SK-N-SH (cell line): Measurements from ENCODE around the gene CRYBA2. TPM values are rescaled to one million over a fixed set of nuclear protein-coding genes. Genes with fewer than 3 reads are reported as not detected.

Experiments
- CTCF ChIA-PET: fragments of 300-600, 350-600 bp; formaldehyde crosslinking; extraction: SDS; loops from one replicate; lab custom pipeline; 2021; lab: Yijun Ruan, JAX
- POLR2A ChIA-PET: fragments of 350-600 bp; sonication (Branson Sonifier 250); formaldehyde crosslinking; extraction: SDS; loops from one replicate; lab custom pipeline; 2020; ENCODE audit warnings: antibody characterized with exemption, inconsistent platforms; lab: Yijun Ruan, JAX
- DNase-seq: peaks from one replicate; pipeline ENCODE4 v3.0.0; 2012
- H2AFZ ChIP-seq: fragments of 200-600 bp; sonication (generic); 2 replicates; pipeline ENCODE4 v1.8.1; 2016; ENCODE audit warnings: antibody characterized with exemption, mild to moderate bottlenecking, low read depth
- H3F3A ChIP-seq: fragments of 200-600 bp; sonication (generic); replicated peaks from 2 replicates; pipeline ENCODE3; 2016; ENCODE audit warnings: antibody characterized with exemption, mild to moderate bottlenecking; ENCODE audit not compliant: insufficient read depth
- H3K27ac ChIP-seq, 2 experiments: fragments of 200-500 bp in 1 of 2; fragments of 200-600 bp in 1 of 2; sonication (Bioruptor generic) in 1 of 2; sonication (generic), shearing (Covaris generic) in 1 of 2; 2 replicates each; pipeline versions ENCODE4 v1.5.1 to v1.6.1; 2014 to 2016; ENCODE audit warnings: low read depth in 2 of 2, inconsistent platforms in 1 of 2, low read length in 1 of 2, mild to moderate bottlenecking in 1 of 2, mixed read lengths in 1 of 2
- H3K27me3 ChIP-seq: fragments of 200-600 bp; sonication (generic), shearing (Covaris generic); 2 replicates; pipeline ENCODE4 v1.6.1; 2016; ENCODE audit warnings: mixed run types; ENCODE audit not compliant: insufficient read depth
- H3K36me3 ChIP-seq, 2 experiments: fragments of 200-500 bp in 1 of 2; fragments of 200-600 bp in 1 of 2; sonication (Bioruptor generic) in 1 of 2; sonication (generic) in 1 of 2; replicated peaks in 1 of 2; 2 replicates each; pipeline versions ENCODE3 to v1.5.1; 2014 to 2016; ENCODE audit warnings: low read length in 1 of 2, mild to moderate bottlenecking in 1 of 2; ENCODE audit not compliant: insufficient read depth in 2 of 2, control insufficient read depth in 1 of 2
- H3K4me1 ChIP-seq, 2 experiments: fragments of 200-500 bp in 1 of 2; fragments of 200-600 bp in 1 of 2; sonication (Bioruptor generic) in 1 of 2; sonication (generic), shearing (Covaris generic) in 1 of 2; 2 replicates each; pipeline versions ENCODE4 v1.5.1 to v1.6.1; 2014 to 2016; ENCODE audit warnings: low read depth in 1 of 2, low read length in 1 of 2, mixed run types in 1 of 2; ENCODE audit not compliant: insufficient read depth in 2 of 2, control insufficient read depth in 1 of 2
- H3K4me2 ChIP-seq: fragments of 200-600 bp; sonication (generic), shearing (Covaris generic); 2 replicates; pipeline ENCODE4 v1.6.1; 2017; ENCODE audit warnings: mixed run types
- H3K4me3 ChIP-seq, 2 experiments: fragments of 200-500 bp in 1 of 2; fragments of 200-600 bp in 1 of 2; sonication (Bioruptor generic) in 1 of 2; sonication (generic), shearing (Covaris generic) in 1 of 2; 2 replicates each; pipeline versions ENCODE4 v1.5.1 to v1.8.1; 2014 to 2016; ENCODE audit warnings: low read depth in 2 of 2, inconsistent platforms in 1 of 2, low read length in 1 of 2, mild to moderate bottlenecking in 1 of 2, mixed read lengths in 1 of 2, moderate library complexity in 1 of 2
- H3K79me2 ChIP-seq: fragments of 200-600 bp; sonication (generic); 2 replicates; pipeline ENCODE4 v1.8.1; 2017; ENCODE audit warnings: mild to moderate bottlenecking; ENCODE audit not compliant: insufficient read depth
- H3K9ac ChIP-seq: fragments of 200-600 bp; sonication (generic); 2 replicates; pipeline ENCODE4 v1.6.1; 2017; ENCODE audit warnings: mixed run types
- H3K9me2 ChIP-seq: fragments of 200-600 bp; sonication (generic); 2 replicates; pipeline ENCODE4 v1.6.1; 2017; ENCODE audit warnings: mixed run types
- H3K9me3 ChIP-seq: fragments of 200-600 bp; sonication (generic); 2 replicates; pipeline ENCODE4 v1.6.1; 2017; ENCODE audit warnings: mixed run types, mild to moderate bottlenecking, moderate library complexity
- H4K20me1 ChIP-seq: fragments of 200-600 bp; sonication (generic); 2 replicates; pipeline ENCODE4 v1.6.1; 2017; ENCODE audit warnings: mild to moderate bottlenecking, mixed run types; ENCODE audit not compliant: insufficient read depth
- CHD2 ChIP-seq: fragments of 150-350 bp; IDR thresholded peaks from 2 replicates; pipeline ENCODE4 v1.6.1; 2018; ENCODE audit warnings: low read length; ENCODE audit not compliant: partially characterized antibody
- ELF1 ChIP-seq: IDR thresholded peaks from 2 replicates; pipeline ENCODE4 v1.4.0; 2012
- GATA2 ChIP-seq: sonication (generic); formaldehyde crosslinking; IDR thresholded peaks from 2 replicates; pipeline ENCODE4 v1.5.0; 2020; ENCODE audit warnings: mild to moderate bottlenecking, missing genetic modification reagents
- JUND ChIP-seq: IDR thresholded peaks from 2 replicates; pipeline ENCODE4 v1.4.0; 2012
- MEF2A ChIP-seq: IDR thresholded peaks from 2 replicates; pipeline ENCODE4 v1.4.0; 2012; ENCODE audit warnings: low read depth, borderline replicate concordance
- MXI1 ChIP-seq: IDR thresholded peaks from 2 replicates; pipeline ENCODE4 v1.6.1; 2012; ENCODE audit warnings: mild to moderate bottlenecking, low read depth, low read length, improper control_type of control experiment
- NFIC ChIP-seq: IDR thresholded peaks from 2 replicates; pipeline ENCODE4 v1.4.0; 2012; ENCODE audit warnings: borderline replicate concordance
- NRF1 ChIP-seq: IDR thresholded peaks from 2 replicates; pipeline ENCODE4 v1.6.1; 2012; ENCODE audit warnings: low read depth, mild to moderate bottlenecking, low read length
- POLR2AphosphoS5 ChIP-seq: IDR thresholded peaks from 2 replicates; pipeline ENCODE4 v1.6.1; 2012; ENCODE audit warnings: low read depth, low read length
- RXRA ChIP-seq: IDR thresholded peaks from 2 replicates; pipeline ENCODE4 v1.4.0; 2012; ENCODE audit warnings: low read depth, mild to moderate bottlenecking, borderline replicate concordance
- SIN3A ChIP-seq: IDR thresholded peaks from 2 replicates; pipeline ENCODE4 v1.6.1; 2012; ENCODE audit warnings: low read depth, mild to moderate bottlenecking, low read length, moderate library complexity, borderline replicate concordance
- SMC3 ChIP-seq: IDR thresholded peaks from 2 replicates; pipeline ENCODE4 v1.6.1; 2012; ENCODE audit warnings: low read depth, low read length, improper control_type of control experiment
- TAF1 ChIP-seq: IDR thresholded peaks from 2 replicates; pipeline ENCODE4 v1.6.1; 2012; ENCODE audit warnings: low read depth, mild to moderate bottlenecking, low read length, moderate library complexity, borderline replicate concordance
- TEAD4 ChIP-seq: IDR thresholded peaks from 2 replicates; pipeline ENCODE4 v1.4.0; 2012; ENCODE audit warnings: mild to moderate bottlenecking, borderline replicate concordance; ENCODE audit not compliant: insufficient read depth
- WGBS: methylation state at CpG from one replicate; pipeline ENCODE4 v1.1.6; 2017; ENCODE audit warnings: low lambda C conversion rate; 5-methylcytosine and 5-hydroxymethylcytosine counted together
- polyA plus RNA-seq, 3 experiments: library from polyadenylated mRNA; depleted of rRNA; stranded (reverse); fragments of >200 nt; gene quantifications; 2 replicates each; pipeline ENCODE4 v1.2.3, GENCODE V29; 2012
- TF ChIP-seq, protein P1 (sequence below): IDR thresholded peaks from 2 replicates; pipeline ENCODE4 v1.4.0; 2012; ENCODE audit warnings: low read depth, borderline replicate concordance
- TF ChIP-seq, protein P2 (sequence below): IDR thresholded peaks from 2 replicates; pipeline ENCODE4 v1.4.0; 2012; ENCODE audit warnings: low read depth
- TF ChIP-seq, protein P3 (sequence below): fragments of 200-600 bp; sonication (generic); IDR thresholded peaks from 2 replicates; pipeline ENCODE4 v1.6.1; 2017; ENCODE audit warnings: antibody characterized with exemption, mild to moderate bottlenecking, moderate library complexity
- TF ChIP-seq, protein P4 (sequence below): IDR thresholded peaks from 2 replicates; pipeline ENCODE4 v1.6.1; 2012; ENCODE audit warnings: mild to moderate bottlenecking, low read depth, low read length, moderate library complexity

CRYBA2 gene
- polyA plus RNA-seq, 1 of the 3 experiments (the other 2 are of a cell fraction): not detected

DNA sequence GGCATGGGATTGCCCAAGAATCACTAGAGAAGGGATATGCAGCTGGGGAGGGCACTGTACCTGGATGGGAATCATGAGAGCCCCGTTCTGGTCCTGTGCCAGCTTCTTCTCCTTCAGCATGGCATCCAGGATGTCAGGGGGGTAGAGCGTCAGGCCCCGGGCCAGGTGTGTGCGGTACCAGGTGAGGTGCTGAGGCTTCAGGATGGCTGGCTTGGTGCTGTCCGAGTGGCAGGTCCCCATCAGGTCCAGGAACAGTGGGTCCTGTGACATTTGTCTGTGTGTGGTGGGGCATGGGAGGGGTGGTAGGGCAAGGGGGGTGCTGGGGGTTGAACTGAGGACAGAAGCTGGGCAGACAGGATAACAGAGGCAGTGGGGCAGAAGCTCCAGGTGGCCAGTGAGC lies 34.9 kb upstream of the CRYBA2 start:
- no peaks in the 10 kb centered on the region for H3K9me3 ChIP-seq
- H3K4me2 ChIP-seq: no peak overlapping the region
- no peak overlapping the region for H3K4me3 ChIP-seq
- H3K9ac ChIP-seq: no peak overlapping the region
- TF ChIP-seq, protein P1, sequence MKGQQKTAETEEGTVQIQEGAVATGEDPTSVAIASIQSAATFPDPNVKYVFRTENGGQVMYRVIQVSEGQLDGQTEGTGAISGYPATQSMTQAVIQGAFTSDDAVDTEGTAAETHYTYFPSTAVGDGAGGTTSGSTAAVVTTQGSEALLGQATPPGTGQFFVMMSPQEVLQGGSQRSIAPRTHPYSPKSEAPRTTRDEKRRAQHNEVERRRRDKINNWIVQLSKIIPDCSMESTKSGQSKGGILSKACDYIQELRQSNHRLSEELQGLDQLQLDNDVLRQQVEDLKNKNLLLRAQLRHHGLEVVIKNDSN: no peak
- peaks cover 18% of the 10 kb centered on the region; the same call in 1 of the 2 replicates for H3K27me3 ChIP-seq
- no peaks in the 10 kb centered on the region for H3K79me2 ChIP-seq
- peaks cover 0 to 5% of the 10 kb centered on the region in 2 experiments; a peak in 1 of 4 replicates for H3K4me1 ChIP-seq
- ChIA-PET CTCF (interaction anchor here (1.0 to 10.9 kb wide), 16 partner anchors 11 to 176 kb away, joined by 3 to 238 read pairs (median 25); partner anchors contain the start of genes CFAP65, FEV, IHH and NHEJ1), POLR2A (no interaction called here)
- H2AFZ ChIP-seq: no peak overlapping the region
- no peak overlapping the region for H3K27ac ChIP-seq
- WGBS: 20% methylated on average over 1 of the region's 5 CpGs
- H3F3A ChIP-seq: no peaks in the 10 kb centered on the region
- H3K9me2 ChIP-seq: no peaks in the 10 kb centered on the region
- H4K20me1 ChIP-seq: no peaks in the 10 kb centered on the region
- no peak for DNase-seq
- H3K36me3 ChIP-seq: no peaks in the 10 kb centered on the region

DNA sequence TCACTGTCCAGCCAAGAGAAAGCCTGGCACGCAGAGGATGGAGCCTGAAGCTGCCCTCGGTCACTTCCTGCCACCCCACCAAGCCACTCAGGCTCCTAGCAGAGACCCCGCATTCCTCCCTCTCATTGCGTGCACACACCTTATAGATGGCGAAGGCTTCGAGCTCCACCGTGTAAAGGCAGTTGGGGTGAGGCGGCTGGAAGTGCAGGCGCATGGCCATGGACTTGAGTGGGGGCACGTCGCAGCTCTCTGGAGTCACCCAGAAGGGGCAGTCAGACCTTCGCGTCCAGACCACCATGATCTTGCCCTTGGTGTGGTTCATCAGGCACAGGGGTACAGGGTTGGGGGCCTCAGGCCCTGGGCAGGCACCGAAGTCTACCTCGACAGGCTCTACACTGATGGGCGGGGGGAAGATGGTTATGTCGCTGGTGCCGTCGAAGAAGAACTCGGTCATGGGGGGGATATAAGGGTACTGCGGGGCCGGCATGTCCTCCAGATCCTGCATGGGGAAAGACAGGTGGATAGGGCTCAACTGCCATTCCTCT lies 34.4 kb upstream of the CRYBA2 start:
- H3K9me2 ChIP-seq: no peaks in the 10 kb centered on the region
- no peak overlapping the region for H3K27ac ChIP-seq
- peaks cover 0 to 5% of the 10 kb centered on the region in 2 experiments; a peak in 1 of 4 replicates for H3K4me1 ChIP-seq
- H3K4me2 ChIP-seq: no peak overlapping the region
- TF ChIP-seq SIN3A (no peak), MXI1 (no peak), TAF1 (no peak), GATA2 (CRISPR knock-in tag) (no peak), NRF1 (no peak), JUND (no peak), ELF1 (no peak), RXRA (no peak), POLR2AphosphoS5 (no peak), SMC3 (no peak), TEAD4 (no peak), MEF2A (no peak), NFIC (no peak), CHD2 (no peak)
- TF ChIP-seq, protein P2, sequence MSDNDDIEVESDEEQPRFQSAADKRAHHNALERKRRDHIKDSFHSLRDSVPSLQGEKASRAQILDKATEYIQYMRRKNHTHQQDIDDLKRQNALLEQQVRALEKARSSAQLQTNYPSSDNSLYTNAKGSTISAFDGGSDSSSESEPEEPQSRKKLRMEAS: no peak
- TF ChIP-seq, protein P3, sequence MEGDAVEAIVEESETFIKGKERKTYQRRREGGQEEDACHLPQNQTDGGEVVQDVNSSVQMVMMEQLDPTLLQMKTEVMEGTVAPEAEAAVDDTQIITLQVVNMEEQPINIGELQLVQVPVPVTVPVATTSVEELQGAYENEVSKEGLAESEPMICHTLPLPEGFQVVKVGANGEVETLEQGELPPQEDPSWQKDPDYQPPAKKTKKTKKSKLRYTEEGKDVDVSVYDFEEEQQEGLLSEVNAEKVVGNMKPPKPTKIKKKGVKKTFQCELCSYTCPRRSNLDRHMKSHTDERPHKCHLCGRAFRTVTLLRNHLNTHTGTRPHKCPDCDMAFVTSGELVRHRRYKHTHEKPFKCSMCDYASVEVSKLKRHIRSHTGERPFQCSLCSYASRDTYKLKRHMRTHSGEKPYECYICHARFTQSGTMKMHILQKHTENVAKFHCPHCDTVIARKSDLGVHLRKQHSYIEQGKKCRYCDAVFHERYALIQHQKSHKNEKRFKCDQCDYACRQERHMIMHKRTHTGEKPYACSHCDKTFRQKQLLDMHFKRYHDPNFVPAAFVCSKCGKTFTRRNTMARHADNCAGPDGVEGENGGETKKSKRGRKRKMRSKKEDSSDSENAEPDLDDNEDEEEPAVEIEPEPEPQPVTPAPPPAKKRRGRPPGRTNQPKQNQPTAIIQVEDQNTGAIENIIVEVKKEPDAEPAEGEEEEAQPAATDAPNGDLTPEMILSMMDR: no peak
- TF ChIP-seq, protein P4, sequence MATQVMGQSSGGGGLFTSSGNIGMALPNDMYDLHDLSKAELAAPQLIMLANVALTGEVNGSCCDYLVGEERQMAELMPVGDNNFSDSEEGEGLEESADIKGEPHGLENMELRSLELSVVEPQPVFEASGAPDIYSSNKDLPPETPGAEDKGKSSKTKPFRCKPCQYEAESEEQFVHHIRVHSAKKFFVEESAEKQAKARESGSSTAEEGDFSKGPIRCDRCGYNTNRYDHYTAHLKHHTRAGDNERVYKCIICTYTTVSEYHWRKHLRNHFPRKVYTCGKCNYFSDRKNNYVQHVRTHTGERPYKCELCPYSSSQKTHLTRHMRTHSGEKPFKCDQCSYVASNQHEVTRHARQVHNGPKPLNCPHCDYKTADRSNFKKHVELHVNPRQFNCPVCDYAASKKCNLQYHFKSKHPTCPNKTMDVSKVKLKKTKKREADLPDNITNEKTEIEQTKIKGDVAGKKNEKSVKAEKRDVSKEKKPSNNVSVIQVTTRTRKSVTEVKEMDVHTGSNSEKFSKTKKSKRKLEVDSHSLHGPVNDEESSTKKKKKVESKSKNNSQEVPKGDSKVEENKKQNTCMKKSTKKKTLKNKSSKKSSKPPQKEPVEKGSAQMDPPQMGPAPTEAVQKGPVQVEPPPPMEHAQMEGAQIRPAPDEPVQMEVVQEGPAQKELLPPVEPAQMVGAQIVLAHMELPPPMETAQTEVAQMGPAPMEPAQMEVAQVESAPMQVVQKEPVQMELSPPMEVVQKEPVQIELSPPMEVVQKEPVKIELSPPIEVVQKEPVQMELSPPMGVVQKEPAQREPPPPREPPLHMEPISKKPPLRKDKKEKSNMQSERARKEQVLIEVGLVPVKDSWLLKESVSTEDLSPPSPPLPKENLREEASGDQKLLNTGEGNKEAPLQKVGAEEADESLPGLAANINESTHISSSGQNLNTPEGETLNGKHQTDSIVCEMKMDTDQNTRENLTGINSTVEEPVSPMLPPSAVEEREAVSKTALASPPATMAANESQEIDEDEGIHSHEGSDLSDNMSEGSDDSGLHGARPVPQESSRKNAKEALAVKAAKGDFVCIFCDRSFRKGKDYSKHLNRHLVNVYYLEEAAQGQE: no peak
- no peaks in the 10 kb centered on the region for H4K20me1 ChIP-seq
- WGBS: 73% methylated on average over 14 of the region's 22 CpGs
- H3K79me2 ChIP-seq: no peaks in the 10 kb centered on the region
- H3K9me3 ChIP-seq: no peaks in the 10 kb centered on the region
- ChIA-PET POLR2A (no interaction called here), CTCF (interaction anchor here (1.0 to 10.9 kb wide), 17 partner anchors 10 to 175 kb away, joined by 3 to 238 read pairs (median 11); partner anchors contain the start of genes CFAP65, IHH and NHEJ1)
- no peak overlapping the region for H3K9ac ChIP-seq
- no peaks in the 10 kb centered on the region for H3F3A ChIP-seq
- H3K4me3 ChIP-seq: no peak overlapping the region
- no peak overlapping the region for H2AFZ ChIP-seq
- no peak for DNase-seq
- no peaks in the 10 kb centered on the region for H3K36me3 ChIP-seq
- peaks cover 18% of the 10 kb centered on the region; the same call in 1 of the 2 replicates for H3K27me3 ChIP-seq
